Muscle of leg (tissue), 16 donors: ENCODE measurements around the gene ZNF486. TPM values are rescaled to one million over a fixed set of nuclear protein-coding genes. Genes with fewer than 3 reads are reported as not detected.
A peak's percentile ranks its signal among the peaks of the same experiment; 100 is the strongest.
"Not testable (repeated sequence)": the region's sequence is repeated elsewhere in the genome, so short reads cannot be mapped to it uniquely, and the experiment has no call there.

Experiments used
- DNase-seq: peaks from one replicate; pipeline ENCODE4 v3.0.0; 2013
- H3K27ac ChIP-seq: one replicate; pipeline ENCODE4 v1.5.1; 2013; ENCODE audit warnings: mild to moderate bottlenecking, low read length, control low read depth
- H3K27me3 ChIP-seq: one replicate; pipeline ENCODE4 v1.6.1; 2013; ENCODE audit warnings: low read length; ENCODE audit not compliant: control insufficient read depth, insufficient read depth
- H3K36me3 ChIP-seq: one replicate; pipeline ENCODE4 v1.6.1; 2013; ENCODE audit warnings: low read length; ENCODE audit not compliant: control insufficient read depth, insufficient read depth
- H3K4me1 ChIP-seq: one replicate; pipeline ENCODE4 v1.6.1; 2013; ENCODE audit warnings: low read length; ENCODE audit not compliant: control insufficient read depth, insufficient read depth
- H3K4me3 ChIP-seq: one replicate; pipeline ENCODE4 v1.5.1; 2013; ENCODE audit warnings: low read length, control low read depth
- H3K9me3 ChIP-seq: replicated peaks from 2 replicates; pipeline ENCODE4 v1.6.1; 2013; ENCODE audit warnings: low read depth, low read length; ENCODE audit not compliant: control insufficient read depth
- WGBS: methylation state at CpG from one replicate; pipeline ENCODE4 v1.1.5; 2013; ENCODE audit warnings: missing lambda C conversion rate; ENCODE audit not compliant: insufficient coverage; 5-methylcytosine and 5-hydroxymethylcytosine counted together
- long read RNA-seq, 11 donors: transcript quantifications; one replicate each; lab custom pipeline, GENCODE V29; 2026
- polyA plus RNA-seq, 8 donors: library from polyadenylated mRNA; unstranded; fragments of 120-200 nt; gene quantifications; one replicate each; pipeline versions ENCODE4 v1.2.1 to v1.2.3, GENCODE V29; 2013; ENCODE audit warnings: inconsistent platforms in 1 of 8, low replicate concordance in 1 of 8; ENCODE audit not compliant: insufficient read length in 8 of 8, insufficient read depth in 1 of 8
- total RNA-seq: library from RNA; stranded (reverse); fragments of 120-200 nt; gene quantifications from one replicate; pipeline ENCODE4 v1.2.4, GENCODE V29; 2013

The ZNF486 gene
- total RNA-seq (6.9 TPM), polyA plus RNA-seq (1 to 10 TPM; 4.3 to 7.5 (median 5.2) TPM)
- long read RNA-seq, donor 1, partial matches to known transcripts = 0 of 1 reads
- long read RNA-seq, donor 1, other reads (novel, unspliced or antisense) = 0 of 1 reads
- long read RNA-seq, donor 2 = 0 reads
- long read RNA-seq, donor 3, partial matches to known transcripts = 0 of 1 reads
- long read RNA-seq, donor 3, other reads (novel, unspliced or antisense) = 0 of 1 reads
- long read RNA-seq, donor 4, partial matches to known transcripts = 0 of 2 reads
- long read RNA-seq, donor 4, other reads (novel, unspliced or antisense) = 0 of 2 reads
- long read RNA-seq, donor 5, partial matches to known transcripts = 0 of 4 reads
- long read RNA-seq, donor 5, other reads (novel, unspliced or antisense) = 0 of 4 reads
- long read RNA-seq, donor 6, partial matches to known transcripts = 0 of 4 reads
- long read RNA-seq, donor 6, other reads (novel, unspliced or antisense) = 0 of 4 reads
- long read RNA-seq, donor 7, partial matches to known transcripts = 0 of 3 reads
- long read RNA-seq, donor 7, other reads (novel, unspliced or antisense) = 0 of 3 reads
- long read RNA-seq, donor 8, partial matches to known transcripts = 0 of 3 reads
- long read RNA-seq, donor 8, other reads (novel, unspliced or antisense) = 0 of 3 reads
- long read RNA-seq, donor 9 = 0 reads
- long read RNA-seq, donor 10, partial matches to known transcripts = 0 of 2 reads
- long read RNA-seq, donor 10, other reads (novel, unspliced or antisense) = 0 of 2 reads
- long read RNA-seq, donor 11, partial matches to known transcripts = 0 of 1 reads
- long read RNA-seq, donor 11, other reads (novel, unspliced or antisense) = 0 of 1 reads

DNA sequence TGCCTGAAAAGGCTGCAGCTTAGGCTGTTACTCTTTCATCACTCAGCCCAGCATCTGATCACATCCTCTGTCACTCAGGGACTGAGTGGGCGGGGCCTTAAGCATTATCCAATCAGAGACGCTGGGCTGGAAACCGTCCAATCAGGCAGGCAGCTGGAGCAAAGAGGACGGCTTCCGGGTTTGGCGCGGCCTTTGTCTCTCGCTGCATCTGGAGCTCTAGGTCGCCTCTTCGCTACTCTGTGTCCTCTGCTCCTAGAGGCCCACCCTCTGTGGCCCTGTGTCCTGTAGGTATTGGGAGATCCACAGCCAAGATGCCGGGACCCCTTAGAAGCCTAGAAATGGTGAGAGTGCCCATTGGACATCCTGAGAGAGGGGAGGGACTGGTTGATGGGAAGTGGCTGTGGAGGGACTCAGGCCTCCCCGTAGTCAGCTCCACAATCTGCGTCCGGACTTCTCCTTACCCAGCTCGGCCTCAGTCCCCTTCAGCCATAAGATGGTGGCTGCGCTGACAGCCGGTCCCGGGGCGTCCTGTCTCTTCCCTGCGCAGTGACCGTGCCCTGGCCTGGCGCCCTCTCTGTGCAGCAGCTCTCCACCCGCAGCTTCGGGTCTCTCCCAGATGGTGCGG is at the start of gene ZNF486:
Gene ZNF486, plus strand, starts transcription at position 195 of the 625 bp plus-strand sequence. Its CDS starts 117 bp downstream, at position 312.
- under 1% methylated on average over 25 of the region's 25 CpGs for WGBS
- Histone ChIP-seq H3K4me1 (peaks cover 5% of the 10 kb centered on the region), H3K36me3 (peaks cover 7% of the 10 kb centered on the region), H3K27me3 (no peaks in the 10 kb centered on the region), H3K27ac (peak within 1 kb of the TSS; percentile 97), H3K9me3 (no peaks in the 10 kb centered on the region), H3K4me3 (peak within 1 kb of the TSS; percentile 80)
- peak; percentile 99 for DNase-seq

GRCh38 chr19:20118064-20118839 is 48.8 kb upstream of the ZNF486 start:
- not testable (repeated sequence) for H3K27ac ChIP-seq, H3K27me3 ChIP-seq, DNase-seq, H3K4me3 ChIP-seq, H3K36me3 ChIP-seq, H3K4me1 ChIP-seq
- WGBS = no CpG with 5 or more reads among the region's 6 CpGs
- H3K9me3 ChIP-seq = peaks cover 46% of the 10 kb centered on the region

GRCh38 chr19:20124879-20125278 is 42.1 kb upstream of the ZNF486 start:
- H3K9me3 ChIP-seq = peaks cover 21% of the 10 kb centered on the region
- H3K27ac ChIP-seq = no peak overlapping the region
- H3K4me3 ChIP-seq = no peak overlapping the region
- WGBS = 97% methylated on average over 23 of the region's 23 CpGs
- no peaks in the 10 kb centered on the region for H3K27me3 ChIP-seq
- no peak for DNase-seq
- no peaks in the 10 kb centered on the region for H3K4me1 ChIP-seq
- H3K36me3 ChIP-seq = no peaks in the 10 kb centered on the region

- 83% methylated on average over 1 of the region's 2 CpGs for WGBS
Observed at GRCh38 chr19:20132933-20133332, 34.1 kb upstream of the ZNF486 start.

DNA sequence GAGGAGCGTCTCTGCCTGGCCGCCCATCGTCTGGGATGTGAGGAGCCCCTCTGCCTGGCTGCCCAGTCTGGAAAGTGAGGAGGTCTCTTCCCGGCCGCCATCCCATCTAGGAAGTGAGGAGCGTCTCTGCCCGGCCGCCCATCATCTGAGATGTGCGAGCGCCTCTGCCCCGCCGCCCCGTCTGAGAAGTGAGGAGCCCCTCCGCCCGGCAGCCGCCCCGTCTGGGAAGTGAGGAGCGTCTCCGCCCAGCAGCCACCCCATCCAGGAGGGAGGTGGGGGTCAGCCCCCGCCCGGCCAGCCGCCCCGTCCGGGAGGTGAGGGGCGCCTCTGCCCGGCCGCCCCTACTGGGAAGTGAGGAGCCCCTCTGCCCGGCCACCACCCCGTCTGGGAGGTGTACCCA is 29.3 kb upstream of the ZNF486 start:
- not testable (repeated sequence) for H3K27ac ChIP-seq, H3K4me1 ChIP-seq, H3K27me3 ChIP-seq, H3K9me3 ChIP-seq, DNase-seq, H3K4me3 ChIP-seq, H3K36me3 ChIP-seq
- WGBS = 97% methylated on average over 11 of the region's 29 CpGs

More at GRCh38 chr19:20132933-20133332, 34.1 kb upstream of the ZNF486 start:
- H3K9me3 ChIP-seq, H3K36me3 ChIP-seq, H3K27me3 ChIP-seq, H3K4me3 ChIP-seq, H3K27ac ChIP-seq, H3K4me1 ChIP-seq, DNase-seq: not testable (repeated sequence)

- Histone ChIP-seq H3K9me3 (no peaks in the 10 kb centered on the region), H3K27me3 (no peaks in the 10 kb centered on the region), H3K4me3 (no peak overlapping the region), H3K36me3 (no peaks in the 10 kb centered on the region), H3K27ac (no peak overlapping the region), H3K4me1 (no peaks in the 10 kb centered on the region)
- 63% methylated on average over 4 of the region's 12 CpGs for WGBS
- DNase-seq = peak; percentile 28
Observed at GRCh38 chr19:20151617-20152145, 15.3 kb upstream of the ZNF486 start.

DNA sequence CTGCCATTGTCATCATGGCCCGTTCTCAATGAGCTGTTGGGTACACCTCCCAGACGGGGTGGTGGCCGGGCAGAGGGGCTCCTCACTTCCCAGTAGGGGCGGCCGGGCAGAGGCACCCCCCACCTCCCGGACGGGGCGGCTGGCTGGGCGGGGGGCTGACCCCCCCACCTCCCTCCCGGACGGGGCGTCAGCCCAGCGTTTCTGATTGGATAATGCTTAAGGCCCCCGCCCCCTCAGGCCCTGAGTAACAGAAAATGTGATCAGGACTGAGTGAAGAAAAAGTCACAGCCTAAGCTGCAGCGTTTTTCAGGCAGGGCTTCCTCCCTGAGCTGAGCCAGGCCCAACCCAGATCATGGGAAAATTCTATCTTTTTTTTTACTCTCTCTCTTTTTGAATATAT is 14.5 kb upstream of the ZNF486 start:
- not testable (repeated sequence) for H3K27ac ChIP-seq, H3K4me1 ChIP-seq, H3K4me3 ChIP-seq, H3K27me3 ChIP-seq, H3K9me3 ChIP-seq, H3K36me3 ChIP-seq
- WGBS = 0% methylated on average over 2 of the region's 15 CpGs
- DNase-seq = peak; percentile 72

DNA sequence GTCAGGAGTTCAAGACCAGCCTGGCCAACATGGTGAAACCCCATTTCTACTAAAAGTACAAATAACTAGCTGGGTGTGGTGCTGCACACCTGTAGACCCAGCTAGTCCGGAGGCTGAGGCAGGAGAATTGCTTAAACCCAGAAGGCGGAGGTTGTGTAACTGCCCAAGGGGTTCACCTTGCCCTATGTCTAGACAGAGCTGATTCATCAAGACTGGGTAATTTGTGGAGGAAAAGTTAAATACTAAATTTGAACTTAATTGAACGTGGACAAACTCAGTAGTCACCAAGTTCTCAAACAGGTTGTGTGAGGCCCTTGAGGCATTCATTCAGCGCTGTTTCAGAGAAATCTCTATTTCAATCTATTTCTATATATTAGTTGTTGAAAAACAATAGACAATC is 13.7 kb upstream of the ZNF486 start:
- no peaks in the 10 kb centered on the region for H3K9me3 ChIP-seq
- H3K27me3 ChIP-seq = no peaks in the 10 kb centered on the region
- H3K4me3 ChIP-seq = no peak overlapping the region
- no peaks in the 10 kb centered on the region for H3K4me1 ChIP-seq
- H3K36me3 ChIP-seq = no peaks in the 10 kb centered on the region
- no peak overlapping the region for H3K27ac ChIP-seq
- no peak for DNase-seq
- whole genome bisulfite sequencing = 82% methylated on average over 2 of the region's 4 CpGs

DNA sequence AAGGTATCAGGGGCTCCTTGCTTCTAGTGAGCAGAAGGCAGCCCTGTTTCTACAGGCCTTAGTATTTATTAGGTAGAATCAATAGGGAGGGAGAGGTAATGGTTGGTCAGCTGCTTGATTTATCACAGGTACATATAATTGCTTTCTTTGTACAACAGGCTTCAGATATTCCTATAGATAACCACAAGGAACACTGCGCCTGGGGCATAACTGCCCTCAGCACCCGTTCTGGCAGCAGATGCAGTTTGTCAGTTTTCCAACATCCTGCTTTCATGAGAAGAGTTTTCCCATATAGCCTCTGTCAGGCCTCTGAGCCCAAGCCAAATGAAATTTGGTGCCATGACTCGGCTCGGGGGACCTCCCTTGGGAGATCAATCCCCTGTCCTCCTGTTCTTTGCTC is 12.4 kb upstream of the ZNF486 start:
- H3K27ac ChIP-seq = no peak overlapping the region
- no peak overlapping the region for H3K4me3 ChIP-seq
- no peaks in the 10 kb centered on the region for H3K9me3 ChIP-seq
- H3K27me3 ChIP-seq = no peaks in the 10 kb centered on the region
- no peaks in the 10 kb centered on the region for H3K4me1 ChIP-seq
- no peaks in the 10 kb centered on the region for H3K36me3 ChIP-seq
- DNase-seq = no peak
- WGBS = 74% methylated on average over 4 of the region's 4 CpGs
